HG03175 (cell line): Measurements from ENCODE around the gene STK10.

ENCODE experiments used
- ATAC-seq: cut with Tn5 transposase; IDR thresholded peaks from one replicate; pipeline ENCODE4 v1.9.1; 2021; ENCODE audit warnings: mild to moderate bottlenecking, moderate library complexity; ENCODE audit not compliant: unreplicated experiment

Gene STK10

GRCh38 chr5:172110921-172111851, 76.8 kb downstream of the STK10 start:
- peak; percentile 81 for ATAC-seq

GRCh38 chr5:172110260-172110815, 77.7 kb downstream of the STK10 start:
- no peak for ATAC-seq

GRCh38 chr5:172109749-172110148, 78.3 kb downstream of the STK10 start:
- ATAC-seq = no peak

DNA sequence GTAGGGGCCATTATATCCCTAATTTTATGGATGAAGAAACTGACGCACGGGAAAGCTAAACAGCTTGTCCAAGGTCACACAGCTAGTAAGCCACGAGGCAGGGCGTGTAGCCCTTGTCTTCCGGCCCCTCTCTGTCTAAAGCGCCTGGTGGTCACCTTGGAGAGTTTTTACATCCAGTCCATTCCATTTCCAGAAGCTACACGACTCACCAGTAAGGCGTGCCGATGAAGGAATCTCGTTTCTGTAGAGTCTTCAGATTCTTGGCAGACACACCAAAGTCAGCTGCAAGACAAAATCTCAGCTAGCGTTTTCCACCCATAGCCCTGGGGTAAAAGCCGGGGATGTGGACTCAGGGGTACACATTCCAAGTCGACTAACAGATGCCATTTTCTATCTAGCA, 80.5 kb downstream of the STK10 start:
- no peak for ATAC-seq

GRCh38 chr5:172106511-172107356, 81.3 kb downstream of the STK10 start:
- ATAC-seq = no peak

- no peak for ATAC-seq
Measured at GRCh38 chr5:172105811-172106210, 82.2 kb downstream of the STK10 start.

- no peak for ATAC-seq
Measured at GRCh38 chr5:172104801-172105701, 83.0 kb downstream of the STK10 start.

DNA sequence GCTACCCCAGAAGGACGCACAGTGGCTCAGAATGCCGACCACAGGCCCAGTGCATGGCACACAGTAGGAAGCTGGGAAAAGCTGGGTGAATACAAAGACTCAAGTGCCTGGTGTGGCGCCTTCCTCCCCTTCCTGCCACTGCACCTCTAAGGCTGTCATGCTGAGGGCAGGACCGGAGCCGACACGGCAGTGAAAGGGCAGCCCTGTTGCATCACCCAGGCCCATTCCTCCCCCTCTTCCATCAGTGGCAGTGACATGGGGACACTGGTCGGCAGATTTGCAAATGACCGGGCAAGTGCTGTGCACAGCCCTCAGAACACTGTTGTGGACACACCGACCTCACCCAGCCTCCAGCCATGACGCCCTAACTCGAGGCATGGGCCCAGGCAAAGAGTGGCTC, 84.0 kb downstream of the STK10 start:
- ATAC-seq = no peak

DNA sequence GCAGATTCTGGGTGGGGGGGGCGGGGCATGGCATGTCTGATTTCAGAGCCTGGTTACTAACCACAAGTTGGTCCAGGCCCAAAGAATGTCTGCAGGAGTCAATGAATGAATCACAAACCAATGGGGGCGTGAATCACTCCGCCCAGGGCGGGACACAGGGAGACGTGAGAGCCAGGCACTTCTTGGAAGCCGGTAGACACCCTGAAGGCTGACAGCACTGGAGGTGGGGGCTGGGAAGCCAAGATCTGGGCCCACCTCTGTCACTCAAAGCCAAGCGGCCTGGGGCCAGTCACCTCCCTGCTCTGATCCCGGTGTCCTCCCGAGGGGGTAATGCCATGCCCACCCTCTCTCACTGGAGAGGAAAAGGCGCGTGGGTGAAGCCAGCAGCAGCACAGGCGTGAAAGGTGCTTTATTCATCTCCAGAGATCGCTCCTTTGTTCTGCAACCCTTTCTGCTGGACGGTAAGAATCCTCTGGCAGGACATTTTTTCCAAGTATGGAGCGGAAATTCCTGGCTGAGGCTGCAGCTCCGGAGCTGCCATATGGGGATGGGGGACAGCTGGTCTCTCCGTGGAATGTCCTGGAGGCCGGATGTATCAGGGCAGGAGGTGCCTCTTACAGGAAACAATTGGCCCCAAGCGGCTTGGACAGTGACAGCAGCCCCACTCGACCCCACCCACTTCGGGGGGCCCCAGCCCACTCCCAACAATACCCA, 85.0 kb downstream of the STK10 start:
- ATAC-seq = no peak

- ATAC-seq = no peak
Measured at GRCh38 chr5:172102218-172102870, 85.7 kb downstream of the STK10 start.

GRCh38 chr5:172101547-172102217, 86.3 kb downstream of the STK10 start:
- no peak for ATAC-seq

DNA sequence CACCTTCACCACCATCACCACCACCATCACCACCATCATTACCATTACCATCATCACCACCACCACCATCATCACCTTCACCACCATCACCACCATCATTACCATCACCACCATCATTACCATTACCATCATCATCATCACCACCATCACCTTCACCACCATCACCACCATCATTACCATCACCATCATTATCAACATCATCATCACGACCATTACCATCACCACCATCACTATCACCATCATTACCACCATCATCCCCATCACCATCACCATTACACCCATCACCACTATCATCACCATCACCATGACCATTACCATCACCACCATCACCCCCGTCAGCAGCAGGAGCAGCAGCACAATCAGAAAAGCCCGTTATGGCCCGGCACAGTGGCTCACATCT, 89.1 kb downstream of the STK10 start:
- no peak for ATAC-seq

GRCh38 chr5:172098046-172098445, 90.0 kb downstream of the STK10 start:
- ATAC-seq = no peak

DNA sequence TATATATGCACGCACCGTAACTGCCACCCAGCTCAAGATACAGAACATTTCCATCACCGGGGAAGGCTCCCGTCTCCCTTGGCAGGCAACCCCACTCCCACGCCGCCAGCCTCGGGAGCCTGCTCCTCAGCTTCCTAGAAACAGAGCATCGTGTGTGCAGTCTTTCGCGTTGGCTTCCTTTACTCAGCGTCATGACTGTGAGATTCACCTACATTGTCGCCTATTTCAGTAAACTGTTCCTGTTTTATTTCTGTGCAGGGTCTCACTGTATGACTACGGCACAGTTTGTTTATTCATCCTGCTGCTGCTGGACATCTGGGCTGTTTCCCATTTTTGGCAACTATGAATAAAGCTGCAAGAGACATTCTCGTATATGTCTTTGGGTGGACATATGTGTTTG, 90.7 kb downstream of the STK10 start:
- no peak for ATAC-seq

- no peak for ATAC-seq
Measured at GRCh38 chr5:172096207-172096940, 91.7 kb downstream of the STK10 start.

- no peak for ATAC-seq
Measured at GRCh38 chr5:172095368-172096206, 92.4 kb downstream of the STK10 start.

- no peak for ATAC-seq
Measured at GRCh38 chr5:172093965-172094364, 94.1 kb downstream of the STK10 start.
